DMS114 treated with DMSO at 0.1 percent for 48 hours (cell line): ENCODE data around the gene ABHD12B.
"Not testable (repeated sequence)": the region's sequence is repeated elsewhere in the genome, so short reads cannot be mapped to it uniquely, and the experiment has no call there.

Source experiments
- DNase-seq: peaks from one replicate; lab custom pipeline; 2025; ENCODE audit not compliant: unreplicated experiment; lab: John Stamatoyannopoulos, UW

Gene ABHD12B

DNA sequence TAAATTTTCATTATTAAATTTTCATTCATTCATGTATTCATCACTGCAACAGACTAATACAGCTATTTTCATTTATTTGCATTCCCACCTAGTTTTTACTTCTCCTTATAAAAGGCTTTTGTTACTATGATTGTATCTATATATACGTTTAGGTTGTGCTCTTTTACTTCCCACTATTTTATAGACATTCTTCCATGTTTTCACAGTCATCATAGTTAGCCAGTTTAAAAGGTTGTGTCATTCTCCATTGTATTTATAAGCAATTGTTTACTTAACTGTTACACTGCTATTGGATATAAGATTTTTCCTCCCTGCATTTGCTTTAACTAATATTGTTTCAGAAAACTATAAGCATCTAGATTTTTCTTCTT lies 12.0 kb downstream of the ABHD12B start:
- DNase-seq: no peak

GRCh38 chr14:50887476-50887875 lies 15.6 kb downstream of the ABHD12B start:
- DNase-seq: no peak

GRCh38 chr14:50892255-50892654 lies 20.4 kb downstream of the ABHD12B start:
- no peak for DNase-seq

- not testable (repeated sequence) for DNase-seq
Measured at GRCh38 chr14:50896421-50896820, 24.6 kb downstream of the ABHD12B start.

- not testable (repeated sequence) for DNase-seq
Measured at GRCh38 chr14:50897005-50897404, 25.2 kb downstream of the ABHD12B start.

- no peak for DNase-seq
Measured at GRCh38 chr14:50897658-50898175, 25.9 kb downstream of the ABHD12B start.

DNA sequence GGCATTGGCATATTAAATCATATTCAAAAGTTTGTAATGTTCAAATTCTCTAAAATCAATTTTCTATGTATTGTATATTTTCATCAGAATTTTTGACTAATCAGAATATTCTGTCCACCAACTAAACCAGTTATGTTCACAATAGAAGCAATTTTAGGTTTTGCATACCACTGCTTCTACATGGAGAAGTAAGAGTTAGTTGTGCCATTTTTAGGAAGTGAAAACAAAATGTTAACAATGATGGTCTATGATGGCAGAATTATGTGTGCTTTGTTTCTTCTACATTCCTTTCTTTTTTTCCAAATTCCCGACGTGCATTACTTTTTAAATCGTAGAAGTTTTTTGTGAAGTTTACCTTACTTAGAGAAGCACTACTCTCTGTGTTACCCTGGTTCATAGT lies 29.5 kb downstream of the ABHD12B start:
- no peak for DNase-seq

- DNase-seq: no peak
Measured at GRCh38 chr14:50904719-50905118, 32.9 kb downstream of the ABHD12B start.

DNA sequence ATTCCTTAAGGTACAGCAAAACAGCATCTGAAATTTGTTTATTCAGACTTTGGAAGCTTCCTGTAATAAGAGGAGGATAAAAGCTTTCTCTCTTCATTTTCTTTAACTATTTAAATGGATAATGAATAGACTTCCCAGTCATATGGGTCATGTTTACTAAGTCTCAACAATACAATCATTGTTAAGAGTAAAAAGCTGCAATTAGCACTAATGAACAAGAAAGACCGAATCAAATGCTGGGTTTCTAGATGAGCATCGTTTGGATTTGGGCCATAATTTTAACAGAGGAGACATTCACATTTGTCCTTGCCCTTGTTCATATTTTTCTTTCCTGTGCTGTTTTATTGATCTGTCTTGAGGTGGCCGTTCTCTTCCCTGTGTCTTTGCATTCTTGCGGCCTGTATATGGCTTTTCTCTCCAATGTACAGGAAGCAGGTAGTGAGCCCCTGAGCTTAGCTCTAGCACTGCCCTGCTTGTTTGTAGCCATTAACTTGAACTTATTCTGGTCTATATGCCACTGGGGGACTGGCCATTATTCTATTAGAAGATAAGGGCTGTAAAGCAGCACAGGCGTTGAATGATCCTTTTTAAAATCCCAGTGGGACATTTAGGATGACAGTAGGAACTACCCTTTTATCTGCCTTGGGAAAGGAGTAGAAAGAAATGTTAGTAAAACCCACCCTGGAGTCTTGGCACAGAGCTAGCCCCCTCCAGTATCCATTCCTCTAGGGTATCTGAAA lies 34.6 kb downstream of the ABHD12B start:
- DNase-seq: no peak

DNA sequence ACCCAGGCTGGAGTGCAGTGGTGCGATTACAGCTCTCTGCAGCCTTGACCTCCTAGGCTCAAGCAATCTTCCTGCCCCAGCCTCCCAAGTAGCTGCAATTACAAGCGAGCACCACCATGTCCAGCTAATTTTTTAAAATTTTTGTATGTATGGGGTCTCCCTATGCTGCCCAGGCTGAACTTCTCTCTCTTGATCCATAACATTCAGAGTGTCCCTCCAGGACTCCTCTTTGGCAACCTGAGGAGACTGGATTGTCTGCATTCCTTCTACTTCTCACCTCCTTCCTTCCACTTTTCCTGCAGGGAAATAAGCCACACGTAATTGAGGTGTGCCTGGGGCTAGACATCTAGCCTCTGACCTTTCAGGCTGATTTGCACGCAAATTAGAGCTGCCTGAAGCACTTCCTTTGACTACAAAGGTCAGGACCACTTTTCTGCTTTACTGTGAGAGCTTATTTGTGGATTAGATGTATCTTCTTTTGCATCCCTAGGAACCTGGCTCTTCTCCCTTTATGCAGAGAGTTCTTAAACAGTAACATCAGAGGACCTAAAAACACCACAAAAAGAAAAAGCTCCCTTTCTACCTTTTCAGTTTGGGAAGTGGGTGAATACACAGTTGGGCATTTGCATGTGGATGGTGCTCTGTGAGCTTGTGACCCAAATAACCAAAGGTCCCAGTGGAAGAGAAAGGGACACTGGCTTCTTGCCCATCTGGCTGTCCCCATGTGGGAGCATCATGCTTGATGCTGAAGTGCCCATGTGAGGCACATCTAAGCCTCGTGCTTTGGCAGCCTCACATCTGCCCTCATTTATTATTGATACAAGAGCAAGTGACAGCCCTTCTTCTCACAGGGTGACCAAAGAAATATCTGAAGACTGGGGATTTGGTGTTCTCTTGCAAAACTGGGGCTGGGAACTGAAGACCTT lies 38.9 kb downstream of the ABHD12B start:
- no peak for DNase-seq

DNA sequence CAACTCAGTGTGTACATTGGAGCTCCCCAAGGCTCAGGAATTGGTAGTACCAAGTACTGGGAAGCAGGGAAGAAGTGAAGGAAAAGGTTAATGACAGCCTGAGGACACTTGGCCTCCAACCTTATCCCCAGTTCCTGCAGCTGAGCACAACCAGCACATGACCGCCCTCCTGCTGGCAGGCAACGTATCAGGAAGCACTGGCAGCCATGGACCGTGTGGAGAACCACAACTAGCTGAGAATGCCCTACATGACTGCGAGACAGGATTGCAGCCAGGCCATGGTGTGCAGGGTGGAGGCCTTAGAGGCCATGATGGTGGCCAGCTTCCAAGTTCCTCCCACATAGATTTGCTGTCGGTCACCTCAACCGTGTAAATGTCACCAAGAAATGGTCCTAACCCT lies 45.6 kb downstream of the ABHD12B start:
- DNase-seq: no peak

- not testable (repeated sequence) for DNase-seq
Measured at GRCh38 chr14:50919524-50919923, 47.7 kb downstream of the ABHD12B start.

DNA sequence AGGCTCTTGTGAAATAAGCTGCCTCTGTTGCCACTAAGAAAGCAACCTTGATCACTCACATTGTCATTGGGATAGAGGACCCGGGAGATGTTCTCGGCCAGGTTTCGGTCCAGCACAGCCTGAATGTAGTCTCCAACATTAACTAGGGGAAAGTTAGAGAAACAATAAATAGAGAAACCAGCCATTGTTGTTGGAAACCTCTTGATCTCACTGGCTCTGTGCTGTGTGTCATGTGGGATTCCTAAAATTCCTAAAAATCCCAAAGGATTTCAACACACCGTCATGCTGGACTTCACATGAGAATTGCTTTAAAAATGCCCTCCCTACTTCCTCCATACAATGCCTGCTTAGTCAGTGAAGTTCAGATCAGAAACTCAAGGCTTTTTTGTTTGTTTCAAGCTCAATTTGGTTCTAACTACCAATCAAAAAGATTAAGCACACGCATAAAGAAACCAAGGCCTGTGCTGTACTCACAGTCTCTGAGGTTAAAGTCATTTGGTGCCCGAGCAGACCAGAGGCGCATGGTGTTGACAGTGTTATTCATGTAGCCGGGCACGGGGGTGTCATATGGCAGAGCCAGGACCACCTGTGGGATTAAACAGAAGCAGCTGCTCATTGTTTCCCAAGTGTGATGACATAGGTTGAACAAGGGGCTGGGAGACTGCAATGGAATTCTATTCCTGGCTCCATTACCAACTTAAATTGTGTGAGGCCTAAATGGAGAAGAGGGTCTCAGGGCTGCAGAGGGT lies 48.8 kb downstream of the ABHD12B start:
- DNase-seq: no peak

DNA sequence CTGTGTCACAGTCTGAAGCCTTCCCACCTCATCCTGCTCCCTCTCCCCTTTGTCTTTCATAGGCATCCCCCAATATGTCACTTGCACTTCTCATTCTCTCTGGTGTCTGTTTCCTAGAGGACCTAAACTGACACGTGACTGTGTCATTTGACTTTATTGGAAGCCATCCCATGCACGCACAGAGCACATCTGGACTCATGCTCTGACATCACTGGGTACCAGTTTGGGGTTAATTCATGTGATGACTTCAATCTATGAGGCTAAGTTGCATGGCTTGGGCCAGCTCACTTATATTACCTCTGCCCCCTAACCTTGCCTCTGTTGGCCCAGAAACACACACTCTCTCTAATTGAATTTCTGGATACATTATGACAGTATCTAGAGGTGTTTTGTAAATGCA lies 51.0 kb downstream of the ABHD12B start:
- DNase-seq: no peak

GRCh38 chr14:50924236-50924635 lies 52.4 kb downstream of the ABHD12B start:
- no peak for DNase-seq

GRCh38 chr14:50924843-50925242 lies 53.0 kb downstream of the ABHD12B start:
- DNase-seq: no peak

DNA sequence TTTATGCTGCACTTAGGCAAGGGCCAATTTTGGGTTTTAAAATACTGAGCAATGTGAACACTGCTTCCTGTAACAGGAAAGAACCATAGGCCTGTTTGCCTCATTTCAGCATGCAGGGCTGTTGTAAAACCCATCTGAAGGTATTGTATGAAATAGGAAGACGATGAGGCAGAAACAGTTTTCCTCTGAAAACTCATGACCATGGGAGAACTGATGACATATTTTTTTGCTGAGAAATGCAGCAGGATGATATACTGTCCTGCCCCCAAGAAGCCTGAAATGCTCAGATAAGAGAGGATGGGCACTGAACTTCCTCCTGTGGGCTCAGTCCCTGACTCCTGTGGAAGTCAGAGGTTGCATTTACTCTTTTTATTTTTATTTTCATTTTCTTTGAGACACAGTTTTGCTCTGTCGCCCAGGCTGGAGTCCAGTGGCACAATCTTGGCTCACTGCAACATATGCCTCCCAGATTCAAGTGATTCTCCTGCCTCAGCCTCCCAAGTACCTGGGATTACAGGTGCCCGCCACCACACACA lies 55.1 kb downstream of the ABHD12B start:
- no peak for DNase-seq

DNA sequence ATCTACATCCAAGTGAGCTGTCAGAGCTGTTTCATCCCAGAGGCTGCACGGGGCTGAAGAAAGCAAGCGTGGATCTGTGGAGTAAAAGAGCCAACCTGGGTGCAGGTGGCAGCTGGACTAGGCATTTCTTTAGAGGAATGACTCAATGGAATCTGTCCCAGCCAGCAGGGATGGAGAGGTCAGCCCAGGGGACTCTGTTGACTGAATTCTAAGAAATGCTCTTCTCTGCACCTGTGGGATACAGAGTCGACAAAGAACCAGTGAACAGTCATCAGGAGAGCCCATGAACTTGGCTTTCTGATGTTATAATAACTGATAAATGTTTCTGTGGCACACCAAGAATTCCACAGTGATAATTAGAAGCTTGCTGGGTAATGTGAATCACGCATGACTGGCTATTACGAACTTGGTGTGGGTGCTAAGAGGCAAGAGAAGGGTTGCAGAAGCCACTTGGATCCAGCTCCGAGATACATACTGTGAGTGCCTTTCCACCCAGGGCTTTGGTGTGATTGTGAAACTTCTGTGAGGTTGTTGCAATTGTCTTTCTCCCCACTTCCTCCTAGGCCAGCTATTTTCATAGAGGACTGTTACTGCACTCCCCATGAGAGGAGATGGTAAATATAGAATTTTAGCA lies 56.3 kb downstream of the ABHD12B start:
- DNase-seq: no peak

DNA sequence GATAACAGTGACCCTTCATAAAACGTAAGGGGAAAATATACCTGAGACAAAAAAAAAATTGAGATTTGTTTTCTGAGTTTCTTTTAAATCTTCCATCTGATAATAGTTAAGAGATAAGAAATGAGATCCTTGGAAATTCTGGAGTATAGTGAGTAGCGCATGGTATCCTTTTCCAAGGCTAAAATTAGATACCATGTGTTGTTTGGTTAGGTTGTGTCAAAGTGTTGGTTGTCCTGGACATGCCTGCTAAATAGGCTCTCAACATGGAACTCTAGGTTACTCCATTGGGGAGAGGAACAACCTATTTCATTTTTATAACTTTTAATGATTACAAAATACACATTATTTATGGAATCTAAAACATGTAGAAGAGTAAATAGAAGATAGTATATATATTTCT lies 57.7 kb downstream of the ABHD12B start:
- no peak for DNase-seq

GRCh38 chr14:50931559-50931958 lies 59.7 kb downstream of the ABHD12B start:
- no peak for DNase-seq

- no peak for DNase-seq
Measured at GRCh38 chr14:50932156-50932555, 60.3 kb downstream of the ABHD12B start.
